ENCODE measurements around the gene TCF7L2. TPM values are rescaled to one million over a fixed set of nuclear protein-coding genes. Genes with fewer than 3 reads are reported as not detected.

TCF7L2 gene
- total and polyA plus RNA-seq, 12 donors, result 8.7 to 24.7 (median 14.8) TPM

GRCh38 chr10:113071446-113071845, 121.4 kb downstream of the TCF7L2 start:
- no peak for TF ChIP-seq POLR2A (IDR thresholded peaks at IDR 0.05)
- TF ChIP-seq, protein P1, sequence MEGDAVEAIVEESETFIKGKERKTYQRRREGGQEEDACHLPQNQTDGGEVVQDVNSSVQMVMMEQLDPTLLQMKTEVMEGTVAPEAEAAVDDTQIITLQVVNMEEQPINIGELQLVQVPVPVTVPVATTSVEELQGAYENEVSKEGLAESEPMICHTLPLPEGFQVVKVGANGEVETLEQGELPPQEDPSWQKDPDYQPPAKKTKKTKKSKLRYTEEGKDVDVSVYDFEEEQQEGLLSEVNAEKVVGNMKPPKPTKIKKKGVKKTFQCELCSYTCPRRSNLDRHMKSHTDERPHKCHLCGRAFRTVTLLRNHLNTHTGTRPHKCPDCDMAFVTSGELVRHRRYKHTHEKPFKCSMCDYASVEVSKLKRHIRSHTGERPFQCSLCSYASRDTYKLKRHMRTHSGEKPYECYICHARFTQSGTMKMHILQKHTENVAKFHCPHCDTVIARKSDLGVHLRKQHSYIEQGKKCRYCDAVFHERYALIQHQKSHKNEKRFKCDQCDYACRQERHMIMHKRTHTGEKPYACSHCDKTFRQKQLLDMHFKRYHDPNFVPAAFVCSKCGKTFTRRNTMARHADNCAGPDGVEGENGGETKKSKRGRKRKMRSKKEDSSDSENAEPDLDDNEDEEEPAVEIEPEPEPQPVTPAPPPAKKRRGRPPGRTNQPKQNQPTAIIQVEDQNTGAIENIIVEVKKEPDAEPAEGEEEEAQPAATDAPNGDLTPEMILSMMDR (IDR thresholded peaks at IDR 0.05), result no peak
- Histone ChIP-seq H3K9me3 (replicated peaks in 1 of 3) (no peaks in the 10 kb centered on the region), H3K27me3 (no peaks in the 10 kb centered on the region), H3K4me3 (no peak overlapping the region), H3K27ac (no peak overlapping the region), H3K4me1 (replicated peaks in 1 of 2) (peaks cover 4 to 34% of the 10 kb centered on the region in 2 donors), H3K36me3 (replicated peaks in 1 of 2) (no peaks in the 10 kb centered on the region)
- DNase-seq, result peak; percentile 69 to 87 (median 80)
- intact Hi-C loops (cut with DNase I), result no loop called here
- 25 to 54% (median 46%) methylated on average over 7 of the region's 7 CpGs for WGBS, 4 donors

DNA sequence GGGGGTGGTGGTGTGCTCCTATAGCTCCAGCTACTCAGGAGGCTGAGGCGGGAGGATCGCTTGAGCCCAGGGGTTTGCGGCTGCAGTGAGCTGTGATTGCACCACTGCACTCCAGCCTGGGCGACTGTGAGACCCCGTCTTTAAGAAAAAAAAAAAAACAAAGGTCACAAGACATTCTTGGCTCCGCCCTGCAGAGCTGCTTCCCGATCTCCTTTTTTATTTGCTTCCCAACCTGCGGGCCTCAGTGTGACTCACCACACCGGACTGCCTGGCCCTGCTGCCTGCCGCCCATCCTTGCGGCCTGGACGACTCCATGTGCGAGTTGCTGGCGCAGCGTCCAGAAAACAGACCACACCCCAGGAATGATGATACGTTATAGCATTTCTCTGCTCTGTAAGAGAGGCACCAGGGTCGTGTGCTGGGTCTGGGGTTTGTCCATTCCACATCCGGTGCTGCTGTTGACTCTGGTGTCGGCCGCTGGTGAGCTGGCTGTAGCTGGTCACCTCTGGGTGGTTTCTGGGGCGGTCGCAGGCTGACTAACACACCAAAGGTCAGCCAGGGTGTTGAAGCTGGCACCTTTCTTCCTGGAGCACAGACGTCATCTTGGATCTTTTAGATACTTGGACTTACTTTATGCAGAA, 123.6 kb downstream of the TCF7L2 start:
- WGBS, 4 donors, result 62 to 76% (median 67%) methylated on average over 17 to 23 of the region's 23 CpGs
- no peak overlapping the region for H3K4me3 ChIP-seq
- no peaks in the 10 kb centered on the region for H3K27me3 ChIP-seq
- H3K9me3 ChIP-seq (replicated peaks in 1 of 3), result no peaks in the 10 kb centered on the region
- TF ChIP-seq, protein P1 (IDR thresholded peaks at IDR 0.05), result no peak
- TF ChIP-seq POLR2A (IDR thresholded peaks at IDR 0.05), result no peak
- H3K36me3 ChIP-seq (replicated peaks in 1 of 2), result no peaks in the 10 kb centered on the region
- intact Hi-C loops (cut with DNase I), result no loop called here
- peak overlapping the region in 2 of 5 donors; percentile 3 to 50 for H3K27ac ChIP-seq
- peaks cover 0 to 17% of the 10 kb centered on the region in 2 donors for H3K4me1 ChIP-seq (replicated peaks in 1 of 2)
- DNase-seq, result peak in 6 of 7 donors; percentile 41 to 71 (median 54)

DNA sequence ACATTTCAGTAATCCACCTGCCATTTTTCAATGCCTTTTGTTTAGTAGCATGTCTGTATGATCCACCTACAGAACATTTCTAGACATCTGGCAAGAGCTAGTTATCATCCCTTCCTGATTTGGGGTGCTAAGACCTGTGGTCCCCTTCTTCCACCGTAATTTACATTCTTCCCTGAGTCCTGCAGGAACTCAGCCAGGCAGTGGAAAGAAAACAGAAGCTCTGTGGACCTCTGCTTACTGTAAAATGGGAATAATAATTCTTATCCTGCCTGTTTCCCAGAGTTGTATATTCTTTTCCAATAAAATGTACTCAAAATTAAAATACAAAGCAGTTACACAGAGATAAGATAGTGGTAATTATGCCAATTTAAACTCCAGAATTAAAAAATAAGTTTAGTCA, 126.9 kb downstream of the TCF7L2 start:
- no peak overlapping the region for H3K27ac ChIP-seq
- DNase-seq, result no peak
- peaks cover 0 to 7% of the 10 kb centered on the region in 2 donors for H3K4me1 ChIP-seq (replicated peaks in 1 of 2)
- no peak overlapping the region for H3K4me3 ChIP-seq
- WGBS, 4 donors, result 48 to 80% (median 72%) methylated on average over 1 of the region's 1 CpG
- no peaks in the 10 kb centered on the region for H3K27me3 ChIP-seq
- intact Hi-C loops (cut with DNase I), result no loop called here
- H3K9me3 ChIP-seq (replicated peaks in 1 of 3), result no peaks in the 10 kb centered on the region
- TF ChIP-seq, protein P1 (IDR thresholded peaks at IDR 0.05), result no peak
- no peak for TF ChIP-seq POLR2A (IDR thresholded peaks at IDR 0.05)
- no peaks in the 10 kb centered on the region for H3K36me3 ChIP-seq (replicated peaks in 1 of 2)

GRCh38 chr10:113078282-113078907, 128.3 kb downstream of the TCF7L2 start:
- no peak for DNase-seq
- Histone ChIP-seq H3K27me3 (no peaks in the 10 kb centered on the region), H3K36me3 (replicated peaks in 1 of 2) (no peaks in the 10 kb centered on the region), H3K4me1 (replicated peaks in 1 of 2) (peaks cover 0 to 5% of the 10 kb centered on the region in 2 donors), H3K9me3 (replicated peaks in 1 of 3) (no peaks in the 10 kb centered on the region), H3K27ac (no peak overlapping the region), H3K4me3 (no peak overlapping the region)
- intact Hi-C loops (cut with DNase I), result no loop called here
- TF ChIP-seq, protein P1 (IDR thresholded peaks at IDR 0.05), result no peak
- no peak for TF ChIP-seq POLR2A (IDR thresholded peaks at IDR 0.05)
- WGBS, 4 donors, result 93 to 97% (median 95%) methylated on average over 4 of the region's 4 CpGs

Data from adrenal gland (tissue), 12 donors.